DND-41 (cell line): ENCODE results near the gene NEDD4.

Source experiments
- CTCF ChIP-seq: IDR thresholded peaks from 2 replicates; pipeline ENCODE4 v1.5.1; 2012; ENCODE audit warnings: borderline replicate concordance, low read length, moderate library complexity, mild to moderate bottlenecking; ENCODE audit not compliant: poor library complexity, severe bottlenecking; ENCODE audit errors: extremely low read depth
- EZH2 ChIP-seq: IDR thresholded peaks from 3 replicates; pipeline ENCODE4 v1.6.1; 2012; ENCODE audit warnings: borderline replicate concordance, low read depth, mild to moderate bottlenecking, moderate library complexity, low read length, inconsistent platforms; ENCODE audit not compliant: severe bottlenecking

GRCh38 chr15:55959744-55960447 lies 33.5 kb downstream of the NEDD4 start:
- TF ChIP-seq CTCF, result no peak
- no peak for TF ChIP-seq EZH2
